ENCODE measurements around the gene C1orf21. TPM values are rescaled to one million over a fixed set of nuclear protein-coding genes. Genes with fewer than 3 reads are reported as not detected.
"Not testable (repeated sequence)": the region's sequence is repeated elsewhere in the genome, so short reads cannot be mapped to it uniquely, and the experiment has no call there.

Gene C1orf21
- 44.6 and 53.7 TPM in 2 replicates for total RNA-seq (ENCODE audit: low replicate concordance)
- long read RNA-seq, full-length matches to known transcripts = 13 of 31 reads
- long read RNA-seq, partial matches to known transcripts = 6 of 31 reads
- long read RNA-seq, other reads (novel, unspliced or antisense) = 12 of 31 reads

- Mint-ChIP-seq H3K4me1 (ENCODE audit: unreplicated experiment) (peaks cover 28% of the 10 kb centered on the region), H3K27me3 (peaks cover 43% of the 10 kb centered on the region), H3K36me3 (no peaks in the 10 kb centered on the region), H3K4me3 (peak within 1 kb of the TSS; percentile 91), H3K9me3 (no peaks in the 10 kb centered on the region), H3K27ac (peak within 1 kb of the TSS; percentile 83)
- TF ChIP-seq CTCF (conservative IDR thresholded peaks at IDR 0.05) = no peak
- DNase-seq (ENCODE audit: extremely low spot score, unreplicated experiment) = peak; percentile 93
These were observed at the start of gene C1orf21 for GRCh38 chr1:184386312-184387068. C1orf21 (plus strand) TSS chr1:184387029; CDS start chr1:184477510, 90,481 bp downstream.

- H3K4me1 Mint-ChIP-seq (ENCODE audit: unreplicated experiment); DNase-seq (ENCODE audit: extremely low spot score, unreplicated experiment); H3K4me3 Mint-ChIP-seq; H3K27me3 Mint-ChIP-seq; H3K27ac Mint-ChIP-seq; H3K36me3 Mint-ChIP-seq; H3K9me3 Mint-ChIP-seq: not testable (repeated sequence)
These were observed 49.0 kb upstream of the C1orf21 start for GRCh38 chr1:184337865-184338264.

- no peaks in the 10 kb centered on the region for H3K27me3 Mint-ChIP-seq
- no peak for DNase-seq (ENCODE audit: extremely low spot score, unreplicated experiment)
- no peaks in the 10 kb centered on the region for H3K36me3 Mint-ChIP-seq
- H3K4me3 Mint-ChIP-seq = no peak overlapping the region
- no peaks in the 10 kb centered on the region for H3K9me3 Mint-ChIP-seq
- TF ChIP-seq CTCF (conservative IDR thresholded peaks at IDR 0.05) = peak; percentile 30
- H3K27ac Mint-ChIP-seq = no peak overlapping the region
- no peaks in the 10 kb centered on the region for H3K4me1 Mint-ChIP-seq (ENCODE audit: unreplicated experiment)
These were observed 45.8 kb upstream of the C1orf21 start for GRCh38 chr1:184340984-184341383.

- Mint-ChIP-seq H3K4me1 (ENCODE audit: unreplicated experiment) (no peaks in the 10 kb centered on the region), H3K27me3 (peaks cover 3% of the 10 kb centered on the region), H3K36me3 (no peaks in the 10 kb centered on the region), H3K27ac (no peak overlapping the region), H3K9me3 (no peaks in the 10 kb centered on the region), H3K4me3 (no peak overlapping the region)
- DNase-seq (ENCODE audit: extremely low spot score, unreplicated experiment) = no peak
- no peak for TF ChIP-seq CTCF (conservative IDR thresholded peaks at IDR 0.05)
These were observed 36.3 kb upstream of the C1orf21 start for GRCh38 chr1:184350573-184350972.

- Mint-ChIP-seq H3K4me3 (no peak overlapping the region), H3K9me3 (no peaks in the 10 kb centered on the region), H3K4me1 (ENCODE audit: unreplicated experiment) (no peaks in the 10 kb centered on the region), H3K27me3 (peaks cover 3% of the 10 kb centered on the region), H3K27ac (no peak overlapping the region), H3K36me3 (no peaks in the 10 kb centered on the region)
- no peak for TF ChIP-seq CTCF (conservative IDR thresholded peaks at IDR 0.05)
- no peak for DNase-seq (ENCODE audit: extremely low spot score, unreplicated experiment)
These were observed 35.3 kb upstream of the C1orf21 start for GRCh38 chr1:184351416-184351975.

- no peaks in the 10 kb centered on the region for H3K4me1 Mint-ChIP-seq (ENCODE audit: unreplicated experiment)
- no peaks in the 10 kb centered on the region for H3K9me3 Mint-ChIP-seq
- TF ChIP-seq CTCF (conservative IDR thresholded peaks at IDR 0.05) = no peak
- no peak overlapping the region for H3K27ac Mint-ChIP-seq
- no peaks in the 10 kb centered on the region for H3K36me3 Mint-ChIP-seq
- H3K4me3 Mint-ChIP-seq = no peak overlapping the region
- no peak for DNase-seq (ENCODE audit: extremely low spot score, unreplicated experiment)
- H3K27me3 Mint-ChIP-seq = peaks cover 3% of the 10 kb centered on the region
These were observed 34.1 kb upstream of the C1orf21 start for GRCh38 chr1:184352776-184353175.
